NB4 (cell line): ENCODE data around the gene CREB5.

Source experiments
- CTCF ChIP-seq: IDR thresholded peaks from one replicate; pipeline ENCODE4 v1.5.1; 2012; ENCODE audit warnings: low read depth, low read length
- POLR2A ChIP-seq: IDR thresholded peaks from 2 replicates; pipeline ENCODE4 v1.6.1; 2011; ENCODE audit warnings: mild to moderate bottlenecking; ENCODE audit not compliant: insufficient read length; ENCODE audit errors: extremely low read depth

GRCh38 chr7:28754027-28754426 lies 341.7 kb downstream of the CREB5 start:
- TF ChIP-seq CTCF (no peak), POLR2A (no peak)
